Measurements from ENCODE around the gene LRBA. TPM values are rescaled to one million over a fixed set of nuclear protein-coding genes. Genes with fewer than 3 reads are reported as not detected.

LRBA gene
- polyA plus RNA-seq, 4 donors, result 14.9 to 62.2 (median 19.6) TPM

- FAIRE-seq, result no peak
These were observed 764.6 kb downstream of the LRBA start for GRCh38 chr4:150250293-150250997.

GRCh38 chr4:150248181-150248580 lies 766.9 kb downstream of the LRBA start:
- H3K27ac ChIP-seq (ENCODE audit: low read depth in 1 of 3, low read length in 2 of 3), result no peak overlapping the region
- H3K27me3 ChIP-seq (ENCODE audit: control insufficient read depth in 3 of 3, insufficient read depth in 3 of 3, low read length in 3 of 3), result no peaks in the 10 kb centered on the region
- peaks cover 0 to 12% (median 0%) of the 10 kb centered on the region in 3 donors for H3K4me1 ChIP-seq (ENCODE audit: control insufficient read depth in 3 of 3, insufficient read depth in 2 of 3, low read depth in 1 of 3, low read length in 2 of 3)
- H3K9me3 ChIP-seq (ENCODE audit: control insufficient read depth in 2 of 2, insufficient read depth in 1 of 2, low read depth in 1 of 2, low read length in 1 of 2), result no peaks in the 10 kb centered on the region
- FAIRE-seq, result no peak
- H3K36me3 ChIP-seq (ENCODE audit: control insufficient read depth in 3 of 3, insufficient read depth in 2 of 3, low read depth in 1 of 3, low read length in 3 of 3), result peaks cover 0 to 4% (median 0%) of the 10 kb centered on the region in 3 donors
- DNase-seq, result no peak
- WGBS, 3 donors, result 44 to 80% (median 66%) methylated on average over 4 of the region's 4 CpGs
- no peak overlapping the region for H3K4me3 ChIP-seq (ENCODE audit: low read depth in 1 of 3, low read length in 3 of 3)

More at GRCh38 chr4:150250293-150250997, 764.6 kb downstream of the LRBA start:
- no peak overlapping the region for H3K4me3 ChIP-seq (ENCODE audit: low read depth in 1 of 3, low read length in 3 of 3)
- H3K4me1 ChIP-seq (ENCODE audit: control insufficient read depth in 3 of 3, insufficient read depth in 2 of 3, low read depth in 1 of 3, low read length in 2 of 3), result peaks cover 0 to 24% (median 0%) of the 10 kb centered on the region in 3 donors
- H3K9me3 ChIP-seq (ENCODE audit: control insufficient read depth in 2 of 2, insufficient read depth in 1 of 2, low read depth in 1 of 2, low read length in 1 of 2), result peaks cover 0 to 6% of the 10 kb centered on the region in 2 donors
- no peaks in the 10 kb centered on the region for H3K27me3 ChIP-seq (ENCODE audit: control insufficient read depth in 3 of 3, insufficient read depth in 3 of 3, low read length in 3 of 3)
- H3K36me3 ChIP-seq (ENCODE audit: control insufficient read depth in 3 of 3, insufficient read depth in 2 of 3, low read depth in 1 of 3, low read length in 3 of 3), result peaks cover 0 to 10% (median 0%) of the 10 kb centered on the region in 3 donors
- no peak for DNase-seq
- no peak overlapping the region for H3K27ac ChIP-seq (ENCODE audit: low read depth in 1 of 3, low read length in 2 of 3)
- 84 to 89% (median 86%) methylated on average over 9 of the region's 9 CpGs for WGBS, 3 donors

GRCh38 chr4:150247184-150247583 lies 767.9 kb downstream of the LRBA start:
- H3K27ac ChIP-seq (ENCODE audit: low read depth in 1 of 3, low read length in 2 of 3), result no peak overlapping the region
- H3K36me3 ChIP-seq (ENCODE audit: control insufficient read depth in 3 of 3, insufficient read depth in 2 of 3, low read depth in 1 of 3, low read length in 3 of 3), result peaks cover 0 to 4% (median 0%) of the 10 kb centered on the region in 3 donors
- 91 to 94% (median 92%) methylated on average over 7 of the region's 7 CpGs for WGBS, 3 donors
- FAIRE-seq (no peak), DNase-seq (no peak)
- no peak overlapping the region for H3K4me3 ChIP-seq (ENCODE audit: low read depth in 1 of 3, low read length in 3 of 3)
- H3K4me1 ChIP-seq (ENCODE audit: control insufficient read depth in 3 of 3, insufficient read depth in 2 of 3, low read depth in 1 of 3, low read length in 2 of 3), result peaks cover 0 to 6% (median 0%) of the 10 kb centered on the region in 3 donors
- H3K27me3 ChIP-seq (ENCODE audit: control insufficient read depth in 3 of 3, insufficient read depth in 3 of 3, low read length in 3 of 3), result no peaks in the 10 kb centered on the region
- no peaks in the 10 kb centered on the region for H3K9me3 ChIP-seq (ENCODE audit: control insufficient read depth in 2 of 2, insufficient read depth in 1 of 2, low read depth in 1 of 2, low read length in 1 of 2)

GRCh38 chr4:150244600-150244999 lies 770.5 kb downstream of the LRBA start:
- H3K27ac ChIP-seq (ENCODE audit: low read depth in 1 of 3, low read length in 2 of 3), result no peak overlapping the region
- H3K4me3 ChIP-seq (ENCODE audit: low read depth in 1 of 3, low read length in 3 of 3), result no peak overlapping the region
- DNase-seq, result no peak
- H3K9me3 ChIP-seq (ENCODE audit: control insufficient read depth in 2 of 2, insufficient read depth in 1 of 2, low read depth in 1 of 2, low read length in 1 of 2), result no peaks in the 10 kb centered on the region
- WGBS, 3 donors, result 18 to 40% (median 24%) methylated on average over 3 of the region's 3 CpGs
- H3K4me1 ChIP-seq (ENCODE audit: control insufficient read depth in 3 of 3, insufficient read depth in 2 of 3, low read depth in 1 of 3, low read length in 2 of 3), result no peaks in the 10 kb centered on the region
- peaks cover 0 to 3% (median 0%) of the 10 kb centered on the region in 3 donors for H3K36me3 ChIP-seq (ENCODE audit: control insufficient read depth in 3 of 3, insufficient read depth in 2 of 3, low read depth in 1 of 3, low read length in 3 of 3)
- H3K27me3 ChIP-seq (ENCODE audit: control insufficient read depth in 3 of 3, insufficient read depth in 3 of 3, low read length in 3 of 3), result no peaks in the 10 kb centered on the region
- FAIRE-seq, result no peak

- WGBS, 3 donors, result 77 to 89% (median 85%) methylated on average over 2 of the region's 2 CpGs
- Histone ChIP-seq H3K27ac (ENCODE audit: low read depth in 1 of 3, low read length in 2 of 3) (no peak overlapping the region), H3K9me3 (ENCODE audit: control insufficient read depth in 2 of 2, insufficient read depth in 1 of 2, low read depth in 1 of 2, low read length in 1 of 2) (no peaks in the 10 kb centered on the region), H3K4me3 (ENCODE audit: low read depth in 1 of 3, low read length in 3 of 3) (no peak overlapping the region), H3K36me3 (ENCODE audit: control insufficient read depth in 3 of 3, insufficient read depth in 2 of 3, low read depth in 1 of 3, low read length in 3 of 3) (peaks cover 0 to 2% (median 0%) of the 10 kb centered on the region in 3 donors), H3K4me1 (ENCODE audit: control insufficient read depth in 3 of 3, insufficient read depth in 2 of 3, low read depth in 1 of 3, low read length in 2 of 3) (no peaks in the 10 kb centered on the region), H3K27me3 (ENCODE audit: control insufficient read depth in 3 of 3, insufficient read depth in 3 of 3, low read length in 3 of 3) (no peaks in the 10 kb centered on the region)
- no peak for DNase-seq
- no peak for FAIRE-seq
These were observed 771.2 kb downstream of the LRBA start for GRCh38 chr4:150243932-150244331.

- FAIRE-seq (no peak), DNase-seq (peak; percentile 23 to 41)
- no peak overlapping the region for H3K4me3 ChIP-seq (ENCODE audit: low read depth in 1 of 3, low read length in 3 of 3)
- H3K36me3 ChIP-seq (ENCODE audit: control insufficient read depth in 3 of 3, insufficient read depth in 2 of 3, low read depth in 1 of 3, low read length in 3 of 3), result no peaks in the 10 kb centered on the region
- no peaks in the 10 kb centered on the region for H3K9me3 ChIP-seq (ENCODE audit: control insufficient read depth in 2 of 2, insufficient read depth in 1 of 2, low read depth in 1 of 2, low read length in 1 of 2)
- no peak overlapping the region for H3K27ac ChIP-seq (ENCODE audit: low read depth in 1 of 3, low read length in 2 of 3)
- no peaks in the 10 kb centered on the region for H3K4me1 ChIP-seq (ENCODE audit: control insufficient read depth in 3 of 3, insufficient read depth in 2 of 3, low read depth in 1 of 3, low read length in 2 of 3)
- WGBS, 3 donors, result 44 to 50% (median 47%) methylated on average over 6 of the region's 6 CpGs
- H3K27me3 ChIP-seq (ENCODE audit: control insufficient read depth in 3 of 3, insufficient read depth in 3 of 3, low read length in 3 of 3), result no peaks in the 10 kb centered on the region
These were observed 772.1 kb downstream of the LRBA start for GRCh38 chr4:150242820-150243458.

- FAIRE-seq (no peak), DNase-seq (no peak)
- Histone ChIP-seq H3K36me3 (ENCODE audit: control insufficient read depth in 3 of 3, insufficient read depth in 2 of 3, low read depth in 1 of 3, low read length in 3 of 3) (no peaks in the 10 kb centered on the region), H3K4me3 (ENCODE audit: low read depth in 1 of 3, low read length in 3 of 3) (no peak overlapping the region), H3K9me3 (ENCODE audit: control insufficient read depth in 2 of 2, insufficient read depth in 1 of 2, low read depth in 1 of 2, low read length in 1 of 2) (no peaks in the 10 kb centered on the region), H3K4me1 (ENCODE audit: control insufficient read depth in 3 of 3, insufficient read depth in 2 of 3, low read depth in 1 of 3, low read length in 2 of 3) (no peaks in the 10 kb centered on the region), H3K27ac (ENCODE audit: low read depth in 1 of 3, low read length in 2 of 3) (no peak overlapping the region), H3K27me3 (ENCODE audit: control insufficient read depth in 3 of 3, insufficient read depth in 3 of 3, low read length in 3 of 3) (no peaks in the 10 kb centered on the region)
These were observed 775.1 kb downstream of the LRBA start for GRCh38 chr4:150240011-150240410.

- Histone ChIP-seq H3K4me1 (ENCODE audit: control insufficient read depth in 3 of 3, insufficient read depth in 2 of 3, low read depth in 1 of 3, low read length in 2 of 3) (no peaks in the 10 kb centered on the region), H3K27ac (ENCODE audit: low read depth in 1 of 3, low read length in 2 of 3) (no peak overlapping the region), H3K9me3 (ENCODE audit: control insufficient read depth in 2 of 2, insufficient read depth in 1 of 2, low read depth in 1 of 2, low read length in 1 of 2) (no peaks in the 10 kb centered on the region), H3K36me3 (ENCODE audit: control insufficient read depth in 3 of 3, insufficient read depth in 2 of 3, low read depth in 1 of 3, low read length in 3 of 3) (peaks cover 0 to 4% (median 0%) of the 10 kb centered on the region in 3 donors), H3K4me3 (ENCODE audit: low read depth in 1 of 3, low read length in 3 of 3) (no peak overlapping the region), H3K27me3 (ENCODE audit: control insufficient read depth in 3 of 3, insufficient read depth in 3 of 3, low read length in 3 of 3) (peaks cover 0 to 6% (median 0%) of the 10 kb centered on the region in 3 donors)
- DNase-seq (no peak), FAIRE-seq (no peak)
- 78 to 97% (median 93%) methylated on average over 1 of the region's 1 CpG for WGBS, 3 donors
These were observed 776.5 kb downstream of the LRBA start for GRCh38 chr4:150238591-150238990.
